HepG2 (cell line): ENCODE data around the gene CYTH1. TPM values are rescaled to one million over a fixed set of nuclear protein-coding genes. Genes with fewer than 3 reads are reported as not detected.

ENCODE experiments used
- BORCS8-MEF2B ChIP-seq: sonication (generic); formaldehyde crosslinking; IDR thresholded peaks from 2 replicates; pipeline ENCODE4 v1.8.0; 2022; ENCODE audit warnings: mild to moderate bottlenecking, missing genetic modification reagents
- MED8 ChIP-seq: sonication (generic); formaldehyde crosslinking; IDR thresholded peaks from 2 replicates; pipeline ENCODE4 v1.8.1; 2023; ENCODE audit warnings: mild to moderate bottlenecking, missing genetic modification reagents; ENCODE audit not compliant: insufficient replicate concordance
- NR2F2 ChIP-seq: IDR thresholded peaks from 2 replicates; pipeline ENCODE4 v1.6.1; 2012; ENCODE audit warnings: low read depth, inconsistent platforms, borderline replicate concordance
- PCBP2 ChIP-seq: fragments of 200-400 bp; formaldehyde crosslinking; optimal IDR thresholded peaks from 2 replicates; pipeline ENCODE3; 2018; ENCODE audit warnings: low read length, low read depth; ENCODE audit not compliant: poor library complexity, severe bottlenecking
- SETDB1 ChIP-seq: sonication (generic); formaldehyde crosslinking; IDR thresholded peaks from 2 replicates; pipeline ENCODE4 v1.5.1; 2020; ENCODE audit warnings: missing genetic modification reagents, mild to moderate bottlenecking, borderline replicate concordance
- ZNF350 ChIP-seq: sonication (generic); formaldehyde crosslinking; IDR thresholded peaks from 2 replicates; pipeline ENCODE4 v1.4.0; 2020; ENCODE audit warnings: mild to moderate bottlenecking, low read depth, missing genetic modification reagents, borderline replicate concordance
- ZNF782 ChIP-seq: sonication (generic); formaldehyde crosslinking; IDR thresholded peaks from 2 replicates; pipeline ENCODE4 v1.4.0; 2020; ENCODE audit warnings: missing genetic modification reagents, mild to moderate bottlenecking, borderline replicate concordance
- ZNF816 ChIP-seq: sonication (generic); formaldehyde crosslinking; IDR thresholded peaks from 2 replicates; pipeline ENCODE4 v1.8.0; 2022; ENCODE audit warnings: missing genetic modification reagents, mild to moderate bottlenecking, borderline replicate concordance
- ZSCAN21 ChIP-seq: sonication (generic); formaldehyde crosslinking; IDR thresholded peaks from 2 replicates; pipeline ENCODE4 v1.8.0; 2022; ENCODE audit warnings: mild to moderate bottlenecking, missing genetic modification reagents, moderate library complexity, borderline replicate concordance
- polyA plus RNA-seq, 8 experiments: library from polyadenylated mRNA; depleted of rRNA in 3 of 8; stranded (reverse) in 7 of 8; unstranded in 1 of 8; fragments of >200 nt; fragmentation: Illumina TruSeq in 4 of 8; extraction: Trizol in 4 of 8; gene quantifications; 2 replicates each; pipeline versions ENCODE4 v1.2.1 to v1.2.3, GENCODE V29; 2011 to 2016; ENCODE audit warnings: low read depth in 4 of 8, missing spikeins in 1 of 8, mixed read lengths in 1 of 8; ENCODE audit not compliant: insufficient read depth in 1 of 8
- total RNA-seq, 5 experiments: library from RNA; depleted of rRNA; stranded (reverse); fragments of >200 nt; fragmentation: Illumina TruSeq; extraction: Trizol; gene quantifications; 2 replicates each; pipeline ENCODE4 v1.2.3, GENCODE V29; 2016; ENCODE audit warnings: low read depth in 1 of 5
- TF ChIP-seq, protein P1 (sequence below): sonication (generic); formaldehyde crosslinking; IDR thresholded peaks from 2 replicates; pipeline ENCODE4 v1.5.1; 2020; ENCODE audit warnings: missing genetic modification reagents, mild to moderate bottlenecking, borderline replicate concordance
- TF ChIP-seq, protein P2 (sequence below): sonication (generic); formaldehyde crosslinking; IDR thresholded peaks from 2 replicates; pipeline ENCODE4 v1.9.0; 2021; ENCODE audit warnings: missing genetic modification reagents, mild to moderate bottlenecking, borderline replicate concordance
- TF ChIP-seq, protein P3 (sequence below): sonication (generic); formaldehyde crosslinking; IDR thresholded peaks from 2 replicates; pipeline ENCODE4 v1.4.0; 2020; ENCODE audit warnings: mild to moderate bottlenecking, missing genetic modification reagents
- TF ChIP-seq, protein P4 (sequence below): sonication (generic); formaldehyde crosslinking; IDR thresholded peaks from 2 replicates; pipeline ENCODE4 v1.8.1; 2023; ENCODE audit warnings: mild to moderate bottlenecking, moderate library complexity, missing genetic modification reagents
- TF ChIP-seq, protein P5 (sequence below): sonication (generic); formaldehyde crosslinking; IDR thresholded peaks from 2 replicates; pipeline ENCODE4 v1.4.0; 2020; ENCODE audit warnings: missing genetic modification reagents
- TF ChIP-seq, protein P6 (sequence below): sonication (generic); IDR thresholded peaks from 2 replicates; pipeline ENCODE4 v1.6.1; 2016; ENCODE audit warnings: low read depth, borderline replicate concordance

Gene CYTH1
- total and polyA plus RNA-seq, 2 of the 13 experiments (the other 11 are each of a cell fraction or from before 2014, with no cell fraction given), result 20.1 to 48.9 TPM

DNA sequence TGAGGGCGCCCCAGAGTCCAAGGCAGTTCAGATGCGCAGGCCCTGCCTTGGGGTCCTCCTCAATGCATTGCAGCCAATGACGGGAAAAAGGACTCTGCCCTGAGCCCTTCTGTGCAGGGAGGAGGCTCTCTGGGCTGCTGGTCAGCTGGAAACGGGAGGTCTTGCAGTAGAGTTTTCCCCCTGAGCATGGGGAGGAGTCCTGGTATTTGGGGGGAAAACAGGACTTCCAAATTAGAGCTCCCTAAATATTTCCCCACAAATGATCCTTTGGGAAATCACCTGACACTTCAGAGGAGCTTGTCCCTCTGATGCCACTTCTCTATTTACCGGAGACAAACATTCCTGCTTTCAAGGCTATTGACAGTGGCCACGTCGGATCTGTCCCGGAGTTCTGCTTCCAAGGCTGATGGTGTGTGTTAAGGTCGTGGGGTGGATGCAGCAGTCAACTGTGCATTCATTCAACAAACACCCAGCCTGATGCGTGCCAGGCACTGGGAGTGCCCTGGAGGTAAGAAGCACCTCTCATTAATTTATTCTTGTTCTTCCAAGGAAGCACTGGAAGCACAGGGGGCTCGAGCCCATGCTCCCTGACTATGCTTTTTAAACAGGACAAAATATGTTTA lies 131.9 kb downstream of the CYTH1 start (continued):
- TF ChIP-seq MED8 (CRISPR knock-in tag) (peak; percentile 93), ZSCAN21 (peak; percentile 94), BORCS8-MEF2B (CRISPR knock-in tag) (peak; percentile 72; the same call in 1 of the 2 replicates), SETDB1 (CRISPR knock-in tag) (no peak), PCBP2 (no peak), ZNF816 (CRISPR knock-in tag) (no peak), ZNF782 (CRISPR knock-in tag) (no peak), ZNF350 (CRISPR knock-in tag) (peak; percentile 82; the same call in 1 of the 2 replicates), NR2F2 (peak; percentile 92)
- TF ChIP-seq, protein P1, sequence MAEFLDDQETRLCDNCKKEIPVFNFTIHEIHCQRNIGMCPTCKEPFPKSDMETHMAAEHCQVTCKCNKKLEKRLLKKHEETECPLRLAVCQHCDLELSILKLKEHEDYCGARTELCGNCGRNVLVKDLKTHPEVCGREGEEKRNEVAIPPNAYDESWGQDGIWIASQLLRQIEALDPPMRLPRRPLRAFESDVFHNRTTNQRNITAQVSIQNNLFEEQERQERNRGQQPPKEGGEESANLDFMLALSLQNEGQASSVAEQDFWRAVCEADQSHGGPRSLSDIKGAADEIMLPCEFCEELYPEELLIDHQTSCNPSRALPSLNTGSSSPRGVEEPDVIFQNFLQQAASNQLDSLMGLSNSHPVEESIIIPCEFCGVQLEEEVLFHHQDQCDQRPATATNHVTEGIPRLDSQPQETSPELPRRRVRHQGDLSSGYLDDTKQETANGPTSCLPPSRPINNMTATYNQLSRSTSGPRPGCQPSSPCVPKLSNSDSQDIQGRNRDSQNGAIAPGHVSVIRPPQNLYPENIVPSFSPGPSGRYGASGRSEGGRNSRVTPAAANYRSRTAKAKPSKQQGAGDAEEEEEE, result no peak; the same call in 1 of the 2 replicates
- TF ChIP-seq, protein P2, sequence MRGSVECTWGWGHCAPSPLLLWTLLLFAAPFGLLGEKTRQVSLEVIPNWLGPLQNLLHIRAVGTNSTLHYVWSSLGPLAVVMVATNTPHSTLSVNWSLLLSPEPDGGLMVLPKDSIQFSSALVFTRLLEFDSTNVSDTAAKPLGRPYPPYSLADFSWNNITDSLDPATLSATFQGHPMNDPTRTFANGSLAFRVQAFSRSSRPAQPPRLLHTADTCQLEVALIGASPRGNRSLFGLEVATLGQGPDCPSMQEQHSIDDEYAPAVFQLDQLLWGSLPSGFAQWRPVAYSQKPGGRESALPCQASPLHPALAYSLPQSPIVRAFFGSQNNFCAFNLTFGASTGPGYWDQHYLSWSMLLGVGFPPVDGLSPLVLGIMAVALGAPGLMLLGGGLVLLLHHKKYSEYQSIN (CRISPR knock-in tag), result no peak
- TF ChIP-seq, protein P3, sequence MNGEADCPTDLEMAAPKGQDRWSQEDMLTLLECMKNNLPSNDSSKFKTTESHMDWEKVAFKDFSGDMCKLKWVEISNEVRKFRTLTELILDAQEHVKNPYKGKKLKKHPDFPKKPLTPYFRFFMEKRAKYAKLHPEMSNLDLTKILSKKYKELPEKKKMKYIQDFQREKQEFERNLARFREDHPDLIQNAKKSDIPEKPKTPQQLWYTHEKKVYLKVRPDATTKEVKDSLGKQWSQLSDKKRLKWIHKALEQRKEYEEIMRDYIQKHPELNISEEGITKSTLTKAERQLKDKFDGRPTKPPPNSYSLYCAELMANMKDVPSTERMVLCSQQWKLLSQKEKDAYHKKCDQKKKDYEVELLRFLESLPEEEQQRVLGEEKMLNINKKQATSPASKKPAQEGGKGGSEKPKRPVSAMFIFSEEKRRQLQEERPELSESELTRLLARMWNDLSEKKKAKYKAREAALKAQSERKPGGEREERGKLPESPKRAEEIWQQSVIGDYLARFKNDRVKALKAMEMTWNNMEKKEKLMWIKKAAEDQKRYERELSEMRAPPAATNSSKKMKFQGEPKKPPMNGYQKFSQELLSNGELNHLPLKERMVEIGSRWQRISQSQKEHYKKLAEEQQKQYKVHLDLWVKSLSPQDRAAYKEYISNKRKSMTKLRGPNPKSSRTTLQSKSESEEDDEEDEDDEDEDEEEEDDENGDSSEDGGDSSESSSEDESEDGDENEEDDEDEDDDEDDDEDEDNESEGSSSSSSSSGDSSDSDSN (CRISPR knock-in tag), result no peak
- TF ChIP-seq, protein P4, sequence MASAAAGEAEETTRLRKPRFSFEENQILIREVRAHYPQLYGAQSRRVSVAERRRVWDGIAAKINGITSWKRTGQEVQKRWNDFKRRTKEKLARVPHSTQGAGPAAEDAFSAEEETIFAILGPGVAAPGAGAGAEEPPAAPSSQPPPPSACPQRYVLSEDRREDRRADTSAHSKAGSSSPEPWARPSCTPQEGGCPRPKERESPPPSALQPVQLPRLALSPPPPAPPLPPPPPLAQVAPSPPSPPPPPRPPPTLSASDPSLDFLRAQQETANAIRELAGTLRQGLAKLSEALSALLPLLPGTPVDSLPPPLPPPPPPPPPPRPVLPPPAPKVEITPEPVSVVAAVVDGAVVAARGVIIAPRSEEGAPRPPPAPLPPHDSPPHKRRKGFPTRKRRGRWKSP (CRISPR knock-in tag), result peak; percentile 69; the same call in 1 of the 2 replicates
- TF ChIP-seq, protein P5, sequence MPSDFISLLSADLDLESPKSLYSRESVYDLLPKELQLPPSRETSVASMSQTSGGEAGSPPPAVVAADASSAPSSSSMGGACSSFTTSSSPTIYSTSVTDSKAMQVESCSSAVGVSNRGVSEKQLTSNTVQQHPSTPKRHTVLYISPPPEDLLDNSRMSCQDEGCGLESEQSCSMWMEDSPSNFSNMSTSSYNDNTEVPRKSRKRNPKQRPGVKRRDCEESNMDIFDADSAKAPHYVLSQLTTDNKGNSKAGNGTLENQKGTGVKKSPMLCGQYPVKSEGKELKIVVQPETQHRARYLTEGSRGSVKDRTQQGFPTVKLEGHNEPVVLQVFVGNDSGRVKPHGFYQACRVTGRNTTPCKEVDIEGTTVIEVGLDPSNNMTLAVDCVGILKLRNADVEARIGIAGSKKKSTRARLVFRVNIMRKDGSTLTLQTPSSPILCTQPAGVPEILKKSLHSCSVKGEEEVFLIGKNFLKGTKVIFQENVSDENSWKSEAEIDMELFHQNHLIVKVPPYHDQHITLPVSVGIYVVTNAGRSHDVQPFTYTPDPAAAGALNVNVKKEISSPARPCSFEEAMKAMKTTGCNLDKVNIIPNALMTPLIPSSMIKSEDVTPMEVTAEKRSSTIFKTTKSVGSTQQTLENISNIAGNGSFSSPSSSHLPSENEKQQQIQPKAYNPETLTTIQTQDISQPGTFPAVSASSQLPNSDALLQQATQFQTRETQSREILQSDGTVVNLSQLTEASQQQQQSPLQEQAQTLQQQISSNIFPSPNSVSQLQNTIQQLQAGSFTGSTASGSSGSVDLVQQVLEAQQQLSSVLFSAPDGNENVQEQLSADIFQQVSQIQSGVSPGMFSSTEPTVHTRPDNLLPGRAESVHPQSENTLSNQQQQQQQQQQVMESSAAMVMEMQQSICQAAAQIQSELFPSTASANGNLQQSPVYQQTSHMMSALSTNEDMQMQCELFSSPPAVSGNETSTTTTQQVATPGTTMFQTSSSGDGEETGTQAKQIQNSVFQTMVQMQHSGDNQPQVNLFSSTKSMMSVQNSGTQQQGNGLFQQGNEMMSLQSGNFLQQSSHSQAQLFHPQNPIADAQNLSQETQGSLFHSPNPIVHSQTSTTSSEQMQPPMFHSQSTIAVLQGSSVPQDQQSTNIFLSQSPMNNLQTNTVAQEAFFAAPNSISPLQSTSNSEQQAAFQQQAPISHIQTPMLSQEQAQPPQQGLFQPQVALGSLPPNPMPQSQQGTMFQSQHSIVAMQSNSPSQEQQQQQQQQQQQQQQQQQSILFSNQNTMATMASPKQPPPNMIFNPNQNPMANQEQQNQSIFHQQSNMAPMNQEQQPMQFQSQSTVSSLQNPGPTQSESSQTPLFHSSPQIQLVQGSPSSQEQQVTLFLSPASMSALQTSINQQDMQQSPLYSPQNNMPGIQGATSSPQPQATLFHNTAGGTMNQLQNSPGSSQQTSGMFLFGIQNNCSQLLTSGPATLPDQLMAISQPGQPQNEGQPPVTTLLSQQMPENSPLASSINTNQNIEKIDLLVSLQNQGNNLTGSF (CRISPR knock-in tag), result no peak
- TF ChIP-seq, protein P6, sequence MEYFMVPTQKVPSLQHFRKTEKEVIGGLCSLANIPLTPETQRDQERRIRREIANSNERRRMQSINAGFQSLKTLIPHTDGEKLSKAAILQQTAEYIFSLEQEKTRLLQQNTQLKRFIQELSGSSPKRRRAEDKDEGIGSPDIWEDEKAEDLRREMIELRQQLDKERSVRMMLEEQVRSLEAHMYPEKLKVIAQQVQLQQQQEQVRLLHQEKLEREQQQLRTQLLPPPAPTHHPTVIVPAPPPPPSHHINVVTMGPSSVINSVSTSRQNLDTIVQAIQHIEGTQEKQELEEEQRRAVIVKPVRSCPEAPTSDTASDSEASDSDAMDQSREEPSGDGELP, result peak; percentile 94
